HuH-7 (cell line): ENCODE results near the gene APP.
A peak's percentile ranks its signal among the peaks of the same experiment; 100 is the strongest.
"Not testable (repeated sequence)": the region's sequence is repeated elsewhere in the genome, so short reads cannot be mapped to it uniquely, and the experiment has no call there.

Experiments
- DNase-seq: peaks from one replicate; pipeline ENCODE4 v3.0.0; 2011; ENCODE audit warnings: low spot score

APP gene

DNA sequence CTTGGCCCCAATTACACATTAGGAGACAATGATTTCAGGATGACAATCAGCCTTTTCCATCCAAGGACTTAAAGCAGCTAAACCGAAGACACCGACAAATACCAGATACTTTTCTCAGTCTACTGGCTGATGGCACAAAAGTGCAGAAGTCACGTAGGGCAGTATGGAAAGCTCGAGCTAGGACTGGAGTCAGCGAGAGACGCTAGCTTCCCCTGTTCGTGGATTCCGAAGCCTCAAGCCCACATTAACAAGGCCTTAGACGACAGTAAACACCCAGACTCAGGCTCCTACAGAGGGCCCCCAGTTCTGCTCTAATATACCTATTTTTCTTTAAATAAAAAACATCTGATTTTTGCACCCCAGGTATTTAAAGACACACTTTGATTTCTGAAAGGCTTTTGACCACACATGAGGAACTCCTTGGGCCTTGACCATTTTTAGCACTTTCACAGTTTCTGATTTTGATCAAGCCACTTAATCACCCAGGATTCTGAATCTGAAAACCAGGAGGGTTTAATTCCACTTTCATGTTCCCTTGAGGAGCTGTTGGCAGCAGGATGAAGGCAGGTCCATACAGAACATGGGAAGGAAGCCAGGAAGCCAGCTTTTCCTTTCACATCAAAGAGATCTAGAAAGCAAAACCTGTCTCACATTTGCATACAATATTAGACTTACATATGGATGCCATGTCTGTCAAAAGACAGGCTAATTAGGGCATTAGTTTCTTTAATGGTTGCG, 231.7 kb downstream of the APP start:
- no peak for DNase-seq

DNA sequence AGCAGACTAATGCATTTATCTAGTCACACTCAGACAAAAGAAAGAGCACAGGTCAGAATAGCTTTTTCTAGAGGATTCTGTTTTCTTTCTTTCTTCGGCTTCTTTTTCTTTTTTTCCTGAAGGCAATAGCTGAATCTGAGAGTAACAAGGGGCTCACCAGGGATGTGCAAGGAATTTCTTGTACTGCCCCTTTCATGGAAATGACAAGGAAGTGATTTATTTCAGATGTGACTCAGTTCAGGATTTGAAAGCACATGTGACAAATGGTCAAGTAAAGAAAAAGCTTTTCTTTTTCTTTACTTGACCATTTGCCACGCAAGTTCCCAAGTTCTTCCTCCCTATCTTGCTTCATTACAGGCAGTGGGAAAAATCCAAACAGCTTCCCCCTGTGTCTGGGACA, 233.8 kb downstream of the APP start:
- no peak for DNase-seq

DNA sequence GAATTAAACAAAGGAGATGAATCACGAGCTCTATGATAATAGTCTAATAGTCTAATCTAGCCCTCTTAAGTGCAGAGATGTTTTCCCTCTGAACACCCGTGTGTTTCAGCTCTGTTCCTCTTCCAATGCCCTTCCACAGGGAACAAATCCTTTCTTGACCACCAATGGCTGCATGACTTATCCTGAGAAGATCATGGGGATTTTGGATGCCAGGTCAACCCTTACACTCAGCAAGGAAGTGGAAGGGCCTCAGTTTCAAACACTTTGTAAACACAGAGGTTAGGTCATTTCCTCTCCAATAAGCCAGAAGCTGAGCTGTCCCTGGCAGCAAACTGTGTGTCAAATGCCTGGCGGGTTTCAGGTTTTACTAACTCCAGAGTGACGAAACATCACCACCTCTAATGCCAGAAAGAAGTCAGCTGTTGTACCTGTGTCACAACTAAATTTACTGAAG, 235.8 kb downstream of the APP start:
- DNase-seq: peak; percentile 15

DNA sequence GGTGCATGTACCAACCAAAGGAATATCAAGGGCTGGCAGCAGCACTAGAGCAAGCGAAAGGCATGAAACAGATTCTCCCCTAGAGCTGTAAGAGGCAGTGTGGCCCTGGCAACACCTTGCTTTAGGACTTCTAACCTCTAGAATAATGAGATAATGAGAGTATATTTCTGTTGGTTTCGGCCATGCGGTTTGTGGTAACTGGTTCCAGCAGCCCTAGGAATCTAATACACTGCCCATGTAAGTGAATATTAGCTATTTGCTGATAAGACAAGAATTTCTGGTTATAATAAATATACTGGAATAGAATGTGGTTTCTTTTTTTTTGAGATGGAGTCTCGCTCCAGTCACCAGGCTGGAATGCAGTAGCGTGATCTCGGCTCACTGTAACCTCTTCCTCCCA, 236.4 kb downstream of the APP start:
- DNase-seq: no peak

DNA sequence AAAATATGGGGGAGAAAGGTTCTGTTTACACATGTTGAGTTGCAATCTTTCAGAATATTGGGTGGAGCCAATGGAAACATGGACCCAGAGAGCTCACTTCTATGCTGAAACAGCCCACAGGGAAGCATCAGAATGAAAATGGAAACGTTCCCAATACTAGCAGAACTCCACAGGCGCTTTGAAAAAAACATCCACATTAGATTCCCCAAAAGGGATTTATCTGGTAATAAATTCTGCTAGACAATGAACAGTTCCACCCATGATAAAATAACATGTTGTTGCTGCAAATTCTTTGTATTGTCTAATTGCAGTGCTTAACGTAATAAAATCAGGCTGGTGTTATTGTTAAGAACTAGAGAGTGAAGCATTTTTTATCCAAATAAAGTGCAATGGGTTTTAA, 238.8 kb downstream of the APP start:
- DNase-seq: no peak

DNA sequence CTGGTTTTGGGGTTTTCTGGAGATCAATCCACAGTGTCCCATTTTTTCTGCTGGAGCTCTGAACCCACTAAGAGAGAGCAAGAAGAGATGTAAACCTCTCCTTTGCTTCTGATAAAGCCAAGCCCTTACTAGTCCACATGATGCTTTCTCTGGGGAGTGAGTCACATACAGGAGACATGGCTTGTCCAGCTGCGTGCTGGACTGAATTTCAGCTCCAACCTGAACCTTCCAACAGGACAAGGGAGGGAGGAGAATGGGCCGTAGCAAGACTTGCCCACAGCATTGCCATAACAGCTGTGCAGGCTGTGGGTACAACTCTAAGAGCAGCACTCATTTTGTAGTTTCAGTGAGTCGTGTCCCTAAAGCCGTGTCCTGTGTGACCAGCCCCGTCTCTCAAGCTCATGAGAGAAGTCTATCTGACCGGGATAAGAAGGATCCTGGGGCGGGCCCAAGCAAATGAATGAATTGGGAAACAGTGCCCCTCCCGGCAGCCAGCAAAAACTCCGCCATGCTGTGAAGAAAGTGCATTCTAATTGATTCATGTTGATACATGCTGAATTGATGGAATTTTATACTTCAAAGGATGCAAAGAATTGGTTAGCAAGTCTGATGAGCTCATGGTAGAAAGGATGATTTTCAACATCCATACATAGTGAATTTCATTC, 240.6 kb downstream of the APP start:
- no peak for DNase-seq

DNA sequence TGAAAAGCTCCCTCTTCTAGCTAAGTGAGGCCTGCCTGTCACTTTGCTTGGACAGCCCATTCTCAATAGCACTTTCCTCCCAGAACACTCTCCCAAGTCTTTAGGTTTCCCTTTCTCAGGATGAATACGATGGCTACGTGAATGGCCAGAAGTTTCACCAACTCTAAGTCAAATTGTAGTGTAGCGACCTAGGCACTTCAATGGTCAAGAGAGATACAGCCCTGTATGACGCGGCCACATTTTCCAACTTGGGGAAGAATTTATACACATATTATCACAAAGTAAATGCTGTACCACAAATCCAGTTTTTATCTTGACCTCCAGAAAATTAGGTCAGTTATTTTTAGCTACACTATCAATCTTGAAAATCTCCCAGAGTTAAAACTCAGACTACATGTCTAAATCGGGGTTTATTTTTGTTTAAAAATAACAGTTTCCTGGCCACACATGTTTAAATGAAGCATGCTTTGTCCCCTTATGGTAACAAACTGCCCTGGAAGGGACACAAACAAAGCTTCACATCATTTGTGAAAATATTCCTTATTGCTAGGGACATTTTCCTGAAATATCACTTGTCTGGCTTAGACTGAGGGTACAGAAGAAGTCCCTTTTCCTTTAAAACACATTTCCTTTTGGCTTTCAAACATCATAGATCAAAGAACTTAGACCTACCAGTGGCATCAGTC, 243.2 kb downstream of the APP start:
- DNase-seq: no peak

DNA sequence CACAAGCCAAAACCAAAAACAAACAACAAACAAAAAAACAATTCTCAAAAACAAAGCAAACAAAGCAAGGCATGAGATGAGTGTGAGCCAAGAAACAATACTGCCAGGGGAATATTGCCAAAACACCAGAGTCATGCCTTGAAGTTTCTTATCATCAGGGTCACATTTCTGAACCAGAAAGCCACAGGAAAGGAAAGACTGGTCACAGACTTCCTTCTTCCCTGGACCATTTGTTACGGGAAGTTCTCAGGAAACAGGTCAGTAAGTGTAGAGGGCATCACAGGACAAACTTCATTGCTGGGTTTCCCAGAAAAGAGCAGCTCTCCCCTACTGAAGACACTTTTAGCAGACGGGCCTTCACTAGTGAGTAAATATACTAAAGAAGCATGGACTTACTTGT, 244.6 kb downstream of the APP start:
- DNase-seq: no peak

DNA sequence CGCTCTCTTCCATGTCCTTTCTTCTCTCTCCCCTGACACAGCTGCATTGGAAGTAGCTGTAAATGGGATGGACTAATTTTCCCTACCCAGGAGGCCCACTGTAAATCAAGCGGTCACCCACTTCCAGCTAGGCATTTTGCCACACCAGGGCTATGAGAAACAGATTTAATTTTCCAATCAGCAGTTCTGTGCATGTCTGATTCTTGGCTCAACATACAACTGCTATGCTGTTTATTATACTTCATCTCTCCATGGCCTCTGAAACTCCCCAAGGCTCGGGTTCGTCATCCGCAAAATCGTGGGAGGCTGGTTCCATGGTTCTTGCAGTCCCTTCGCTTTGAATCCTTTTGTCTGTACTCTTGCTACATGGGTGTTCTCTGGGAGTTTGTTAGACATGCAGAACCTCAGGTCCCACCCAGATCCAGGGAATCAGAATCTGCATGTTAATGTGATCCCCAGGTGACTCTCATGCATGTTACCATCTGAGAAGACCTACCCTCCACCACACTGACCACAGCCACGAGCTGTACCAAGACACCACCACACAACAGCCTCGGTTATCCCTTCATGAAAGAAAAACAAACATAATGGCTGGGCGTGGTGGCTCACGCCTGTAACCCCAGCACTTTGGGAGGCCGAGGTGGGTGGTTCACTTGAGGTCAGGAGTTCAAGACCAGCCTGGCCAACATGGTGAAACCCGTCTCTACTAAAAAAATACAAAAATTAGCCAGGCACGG, 245.3 kb downstream of the APP start:
- DNase-seq: no peak

DNA sequence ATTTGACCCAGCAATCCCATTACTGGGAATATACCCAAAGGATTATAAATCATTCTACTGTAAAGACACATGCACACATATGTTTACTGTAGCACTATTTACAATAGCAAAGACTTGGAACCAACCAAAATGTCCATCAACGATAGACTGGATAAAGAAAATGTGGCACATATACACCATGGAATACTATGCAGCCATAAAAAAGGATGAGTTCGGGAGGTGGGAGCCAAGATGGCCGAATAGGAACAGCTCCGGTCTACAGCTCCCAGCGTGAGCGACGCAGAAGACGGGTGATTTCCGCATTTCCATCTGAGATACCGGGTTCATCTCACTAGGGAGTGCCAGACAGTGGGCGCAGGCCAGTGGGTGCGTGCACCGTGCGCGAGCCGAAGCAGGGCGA, 252.4 kb downstream of the APP start:
- DNase-seq: not testable (repeated sequence)

DNA sequence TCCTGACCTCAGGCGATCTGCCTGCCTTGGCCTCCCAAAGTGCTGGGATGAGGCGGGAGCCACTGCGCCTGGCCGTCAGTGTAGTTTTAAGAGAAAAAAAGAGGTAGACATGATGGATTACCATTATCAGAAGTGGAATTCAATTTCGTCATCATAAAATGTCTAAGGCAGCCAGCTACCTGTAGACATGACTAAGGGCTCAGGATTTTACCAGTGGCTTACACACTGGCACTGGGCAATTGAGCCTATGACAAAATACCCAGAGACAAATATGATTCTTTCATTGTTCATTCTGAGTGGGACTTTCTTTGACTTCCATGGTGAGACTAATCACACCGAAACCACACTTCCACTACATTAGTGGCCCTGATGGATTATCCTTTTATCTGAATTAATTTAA, 254.3 kb downstream of the APP start:
- DNase-seq: no peak

DNA sequence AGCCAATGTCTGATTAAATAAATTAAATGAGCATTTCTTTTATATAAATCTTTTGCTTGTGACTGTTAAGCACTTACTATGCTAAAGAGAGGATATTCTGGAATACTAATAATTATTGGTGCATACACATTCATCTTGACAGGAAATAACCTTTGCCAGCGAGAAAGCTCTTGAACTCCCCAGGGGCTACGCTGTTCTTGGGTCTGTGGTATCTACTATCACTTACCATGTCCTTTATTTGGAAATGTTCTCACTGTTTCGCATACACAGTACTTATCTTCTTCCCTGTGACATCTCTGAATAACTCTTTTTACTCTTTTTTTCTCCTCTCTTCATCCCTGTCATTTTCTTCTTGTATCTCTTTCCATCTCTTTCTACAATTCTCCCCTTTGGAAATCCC, 257.1 kb downstream of the APP start:
- DNase-seq: no peak

DNA sequence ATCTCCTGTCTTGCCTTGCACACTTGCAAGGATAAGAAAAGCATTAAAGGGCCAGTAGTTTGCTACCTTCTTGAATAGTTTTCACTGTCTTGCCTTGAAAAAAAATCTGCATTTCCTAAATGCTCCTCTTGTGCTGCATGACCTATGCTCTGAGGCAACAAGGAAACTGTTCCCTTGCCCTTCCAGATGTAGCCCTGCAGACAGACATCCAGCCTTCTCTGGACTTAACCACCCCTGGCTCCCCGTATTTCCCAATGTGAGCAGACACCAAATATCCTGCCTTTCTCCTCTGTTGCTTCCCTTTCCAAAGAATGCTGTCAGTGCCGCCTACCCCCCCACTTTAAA, 258.2 kb downstream of the APP start:
- no peak for DNase-seq

DNA sequence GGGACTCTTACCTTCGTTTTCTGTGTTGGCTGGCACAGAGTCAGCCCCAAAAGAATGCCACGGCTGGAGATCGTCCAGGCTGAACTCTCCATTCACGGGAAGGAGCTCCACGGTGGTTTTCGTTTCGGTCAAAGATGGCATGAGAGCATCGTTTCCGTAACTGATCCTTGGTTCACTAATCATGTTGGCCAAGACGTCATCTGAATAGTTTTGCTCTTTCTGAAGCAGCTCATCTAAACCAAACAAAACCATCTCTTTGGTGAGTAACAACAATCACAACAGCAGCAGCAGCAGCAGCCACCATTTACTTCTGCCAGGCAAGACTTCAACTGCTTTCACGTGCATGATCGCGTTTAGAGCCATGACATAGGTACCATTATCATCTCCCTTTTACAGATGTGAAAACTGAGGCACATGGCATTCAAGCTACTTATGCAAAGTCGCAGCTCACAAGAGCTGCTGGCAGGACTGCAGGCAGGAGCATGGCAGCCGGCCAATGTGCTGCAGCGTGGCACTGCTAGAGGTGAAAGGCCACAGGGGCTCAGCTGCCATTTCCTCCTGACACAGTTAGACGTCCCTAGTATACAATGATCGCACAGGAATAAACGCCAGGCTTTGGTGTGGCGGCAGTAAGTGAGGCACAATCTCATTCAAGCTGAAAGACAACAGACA, 258.7 kb downstream of the APP start:
- DNase-seq: no peak

DNA sequence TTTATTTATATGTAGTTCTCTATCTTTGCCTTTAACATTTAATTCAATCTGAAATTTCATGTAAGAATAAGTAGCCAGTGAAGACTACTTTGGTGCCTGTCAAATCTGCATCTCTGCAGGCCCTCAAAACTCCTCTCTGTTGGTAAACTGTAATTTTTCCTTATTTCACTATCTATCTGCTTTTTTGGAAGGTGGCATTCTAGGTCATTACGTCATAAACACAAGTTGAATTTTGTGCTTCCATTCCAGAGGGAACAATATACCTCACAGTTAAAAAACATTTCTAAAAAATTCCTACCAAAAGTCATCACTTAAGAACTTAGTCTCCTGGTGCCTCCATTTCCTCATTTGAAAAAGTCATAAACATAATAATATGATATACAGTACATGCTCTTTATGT, 259.8 kb downstream of the APP start:
- DNase-seq: no peak

DNA sequence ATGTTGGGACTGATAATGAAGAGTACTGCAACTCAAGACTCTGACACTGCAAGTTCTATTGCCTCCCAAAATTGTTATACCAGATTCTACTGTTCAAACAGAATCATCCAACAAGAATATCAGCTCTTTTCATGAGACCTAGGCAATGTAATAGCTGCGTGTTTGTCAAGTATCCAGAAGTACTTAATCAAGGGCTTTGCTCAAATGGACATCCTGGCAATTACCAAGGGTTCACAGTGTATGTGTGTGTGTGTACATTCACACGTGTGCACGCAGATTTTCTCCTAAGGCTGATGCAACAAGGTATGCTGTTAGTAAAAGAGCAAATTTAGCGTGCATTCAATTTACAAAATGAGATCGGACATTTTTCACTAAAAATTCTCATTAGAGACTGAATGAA, 261.2 kb downstream of the APP start:
- DNase-seq: no peak

DNA sequence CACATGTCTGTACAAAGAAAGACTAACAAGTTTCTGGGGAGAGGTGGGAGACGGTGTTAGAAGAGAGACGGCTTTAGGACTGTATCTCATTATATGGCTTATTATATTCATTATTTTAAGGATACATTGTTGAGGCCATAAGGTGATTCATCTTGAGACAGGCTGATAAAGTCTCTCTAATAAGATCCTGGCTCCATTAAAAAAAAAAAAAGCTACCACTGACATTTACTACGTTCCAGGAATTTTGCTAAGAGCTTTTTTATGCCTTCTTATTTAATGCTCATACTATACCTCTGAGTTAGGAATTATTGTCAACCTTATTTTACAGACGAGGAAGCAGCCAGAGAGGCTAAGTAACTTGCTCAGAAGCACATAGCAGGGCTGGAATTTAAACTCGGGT, 262.1 kb downstream of the APP start:
- DNase-seq: no peak

DNA sequence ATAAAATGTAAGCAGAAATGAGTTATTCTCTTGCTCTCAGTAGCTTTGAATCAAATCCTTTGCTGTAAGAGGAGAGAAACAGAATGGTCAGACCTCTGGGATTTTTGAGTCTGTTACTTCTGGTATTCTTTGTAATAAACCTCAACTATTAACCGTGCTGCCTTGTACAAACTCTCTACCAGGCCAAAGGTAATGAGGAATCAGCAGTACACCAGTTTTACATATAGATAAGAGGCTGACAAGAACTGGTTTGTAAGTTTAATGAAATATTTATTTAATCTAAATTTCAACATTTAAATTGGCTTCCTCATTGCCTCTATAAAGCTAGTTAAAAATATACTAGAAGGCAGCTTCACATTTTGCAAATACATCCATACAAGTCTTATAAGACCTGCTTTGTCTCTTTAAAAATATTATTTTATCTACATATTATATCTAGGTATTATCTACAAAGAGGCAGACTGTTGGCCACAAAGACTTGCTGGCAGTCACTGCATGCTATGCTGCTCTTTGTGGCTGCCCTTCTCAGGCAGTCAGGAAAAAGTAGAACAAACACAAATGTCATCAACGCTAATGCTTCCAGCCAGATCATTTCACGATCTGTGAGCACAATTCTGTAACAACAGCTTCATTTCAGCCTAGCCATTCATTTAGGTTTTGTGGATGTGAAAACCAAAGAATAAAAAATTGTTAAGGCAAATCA, 262.8 kb downstream of the APP start:
- DNase-seq: no peak

DNA sequence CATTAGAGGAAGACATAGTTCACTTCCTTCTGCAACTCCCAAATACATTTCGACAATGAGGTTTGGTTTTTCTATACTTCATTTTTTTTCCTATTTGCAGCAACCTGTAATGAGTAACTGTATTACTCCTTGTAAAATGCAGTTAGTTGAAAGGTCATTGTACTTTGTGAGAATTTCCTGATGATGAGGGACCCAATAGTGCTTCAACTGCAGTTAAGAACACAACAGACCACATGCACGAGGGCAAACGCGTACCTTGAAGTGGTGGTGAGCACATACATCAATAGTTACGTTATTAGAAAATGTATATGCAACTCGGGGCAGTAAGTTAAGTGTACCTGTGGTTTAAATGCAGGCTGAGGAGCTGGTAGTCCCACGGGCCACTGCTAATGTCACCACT, 264.0 kb downstream of the APP start:
- no peak for DNase-seq

DNA sequence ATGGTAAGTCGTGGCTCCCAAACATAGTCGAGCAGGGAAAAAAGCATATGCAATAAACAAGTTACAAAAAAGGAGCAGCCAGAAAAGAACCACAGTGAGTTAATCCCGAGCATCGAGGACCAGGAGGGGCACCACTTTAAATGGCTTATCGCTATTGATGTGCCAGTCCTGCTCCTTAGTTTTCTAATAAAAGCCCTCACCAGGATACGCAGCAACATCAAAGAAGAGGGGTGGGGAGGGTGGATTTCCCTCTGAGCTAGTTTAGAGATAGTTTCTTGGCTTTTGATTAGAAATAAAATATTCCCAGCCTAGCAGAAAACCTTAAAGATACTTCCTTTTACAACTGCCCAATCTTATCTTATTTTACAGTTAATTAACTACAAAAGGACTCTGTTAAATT, 265.4 kb downstream of the APP start:
- DNase-seq: no peak

DNA sequence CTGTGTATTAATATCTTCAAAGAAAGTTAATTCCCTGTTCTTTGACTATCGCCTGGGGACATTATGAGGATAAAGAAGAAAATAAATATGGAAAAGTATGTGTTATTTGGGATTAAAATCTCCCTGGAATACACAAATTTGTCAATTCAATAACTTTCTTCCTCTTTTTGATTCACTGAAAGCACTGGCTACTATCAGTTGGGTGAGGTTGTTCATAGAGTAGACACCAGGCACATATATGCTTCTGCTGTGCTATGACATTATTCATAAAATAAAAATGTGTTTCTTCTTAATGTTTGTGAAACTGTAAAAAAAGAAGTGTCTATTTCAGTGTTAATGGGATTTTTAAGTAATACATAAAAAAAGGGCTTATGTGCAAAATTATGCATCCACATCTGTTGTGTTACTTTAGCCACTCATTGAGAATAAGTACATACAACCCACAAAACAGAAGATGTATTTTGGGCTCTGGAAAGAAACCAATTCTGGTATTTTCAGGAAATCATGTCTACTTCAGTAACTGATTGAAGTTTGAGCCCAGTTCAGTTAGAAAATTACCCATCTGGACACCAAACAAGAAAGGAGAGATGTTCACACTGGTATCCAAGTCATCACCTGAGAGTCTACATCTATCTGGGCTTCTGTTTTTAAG, 266.4 kb downstream of the APP start:
- no peak for DNase-seq
